HepG2 (cell line): Measurements from ENCODE around the gene KLF13. TPM values are rescaled to one million over a fixed set of nuclear protein-coding genes. Genes with fewer than 3 reads are reported as not detected.

Experiments
- ATAC-seq: fragments of 200-7000 bp; cut with Tn5 transposase; 3 replicates; pipeline ENCODE4 v1.9.1; 2020; ENCODE audit warnings: mild to moderate bottlenecking, moderate library complexity
- BruUV-seq: library from RNA; stranded (reverse); fragments of 400-500 nt; replicated peaks from 2 replicates; lab custom pipeline; 2021; lab: Mats Ljungman, UMichigan
- CTCF ChIA-PET: fragments of 300-600 bp; formaldehyde crosslinking; extraction: SDS; loops from one replicate; lab custom pipeline; 2021; ENCODE audit warnings: low total read pairs, inconsistent platforms, low intra/inter-chr PET ratio; lab: Yijun Ruan, JAX
- POLR2A ChIA-PET: fragments of 350-600 bp; sonication (Branson Sonifier 250); formaldehyde crosslinking; loops from one replicate; lab custom pipeline; 2020; ENCODE audit warnings: antibody characterized with exemption, inconsistent platforms; lab: Yijun Ruan, JAX
- DNase-seq: peaks from one replicate; pipeline ENCODE4 v3.0.0-alpha.2; 2015; ENCODE audit warnings: low spot score
- FAIRE-seq: peaks from 3 replicates; lab custom pipeline; 2011; peaks lifted over from hg19 to GRCh38; lab: Jason Lieb, UNC
- H2AFZ ChIP-seq: one replicate; pipeline ENCODE4 v1.6.1; 2011; ENCODE audit warnings: low read length, inconsistent platforms
- H3K27ac ChIP-seq: fragments of 300-600 bp; 3 replicates; pipeline ENCODE4 v1.8.0; 2011; ENCODE audit warnings: mixed run types, mild to moderate bottlenecking, mixed read lengths, low read length, inconsistent platforms; ENCODE audit not compliant: insufficient read depth; ENCODE audit errors: extremely low read length
- H3K27me3 ChIP-seq, 2 experiments: fragments of 200-600 bp in 1 of 2; 2 replicates in 1 of 2; 3 replicates in 1 of 2; pipeline versions ENCODE4 v1.6.0 to v1.8.0; 2011; ENCODE audit warnings: low read length in 2 of 2, mild to moderate bottlenecking in 2 of 2, moderate library complexity in 2 of 2, inconsistent platforms in 1 of 2; ENCODE audit not compliant: insufficient read depth in 2 of 2, control insufficient read depth in 1 of 2
- H3K36me3 ChIP-seq, 2 experiments: fragments of 200-600 bp in 1 of 2; replicated peaks in 1 of 2; 2 replicates in 1 of 2; 3 replicates in 1 of 2; pipeline versions ENCODE4 v1.5.1 to v1.8.0; 2011; ENCODE audit warnings: low read length in 2 of 2, inconsistent platforms in 1 of 2; ENCODE audit not compliant: insufficient read depth in 2 of 2, control insufficient read depth in 1 of 2
- H3K4me1 ChIP-seq: 2 replicates; pipeline ENCODE4 v1.5.1; 2012; ENCODE audit warnings: low read length, inconsistent platforms; ENCODE audit not compliant: insufficient read depth
- H3K4me2 ChIP-seq: 2 replicates; pipeline ENCODE4 v1.6.0; 2011; ENCODE audit warnings: low read depth, low read length, inconsistent platforms
- H3K4me3 ChIP-seq, 3 experiments: fragments of 200-600 bp in 1 of 3; sonication (generic), shearing (Covaris generic) in 1 of 3; replicated peaks in 1 of 3; 2 replicates each; pipeline ENCODE4 v1.5.1; 2011 to 2016; ENCODE audit warnings: low read length in 3 of 3, inconsistent platforms in 2 of 3, low read depth in 2 of 3, mild to moderate bottlenecking in 2 of 3, control low read depth in 1 of 3, mixed read lengths in 1 of 3; ENCODE audit not compliant: insufficient read depth in 1 of 3
- H3K79me2 ChIP-seq: one replicate; pipeline ENCODE4 v1.6.1; 2011; ENCODE audit warnings: low read length, inconsistent platforms; ENCODE audit not compliant: insufficient read depth
- H3K9ac ChIP-seq: 2 replicates; pipeline ENCODE4 v1.6.0; 2011; ENCODE audit warnings: mild to moderate bottlenecking, low read depth, low read length, inconsistent platforms; ENCODE audit not compliant: insufficient read depth
- H3K9me3 ChIP-seq: 2 replicates; pipeline ENCODE4 v1.5.1; 2012; ENCODE audit warnings: mild to moderate bottlenecking, low read length
- H4K20me1 ChIP-seq: 2 replicates; pipeline ENCODE4 v1.6.0; 2011; ENCODE audit warnings: inconsistent platforms, mild to moderate bottlenecking, low read length, moderate library complexity; ENCODE audit not compliant: insufficient read depth
- AGO2 ChIP-seq: fragments of 200-400 bp; formaldehyde crosslinking; optimal IDR thresholded peaks from 2 replicates; pipeline ENCODE3; 2017; ENCODE audit warnings: mild to moderate bottlenecking, low read depth, low read length, moderate library complexity
- POLR2A ChIP-seq, 2 experiments: IDR thresholded peaks; 2 replicates each; pipeline ENCODE4 v1.6.1; 2011; ENCODE audit warnings: low read depth in 2 of 2, low read length in 2 of 2, mild to moderate bottlenecking in 1 of 2, moderate library complexity in 1 of 2; ENCODE audit not compliant: insufficient read depth in 1 of 2
- RNF2 ChIP-seq: fragments of 450-650 bp; conservative IDR thresholded peaks from 2 replicates; pipeline ENCODE4 v1.6.1; 2016; ENCODE audit warnings: low read depth
- SOX13 ChIP-seq, 3 experiments: fragments of 450-650 bp in 1 of 3; sonication (generic) in 1 of 3; formaldehyde crosslinking in 1 of 3; IDR thresholded peaks in 2 of 3; conservative IDR thresholded peaks in 1 of 3; 2 replicates each; pipeline versions ENCODE4 v1.5.0 to v1.6.1; 2016 to 2020; ENCODE audit warnings: antibody characterized with exemption in 1 of 3, mild to moderate bottlenecking in 1 of 3, missing compliant biosample characterization in 1 of 3, missing genetic modification reagents in 1 of 3, moderate library complexity in 1 of 3
- ZNF124 ChIP-seq: sonication (generic); formaldehyde crosslinking; IDR thresholded peaks from 2 replicates; pipeline ENCODE4 v1.4.0; 2020; ENCODE audit warnings: missing genetic modification reagents
- ZNF142 ChIP-seq: sonication (generic); formaldehyde crosslinking; IDR thresholded peaks from 2 replicates; pipeline ENCODE4 v1.4.0; 2020; ENCODE audit warnings: missing genetic modification reagents
- ZNF256 ChIP-seq: sonication (generic); formaldehyde crosslinking; conservative IDR thresholded peaks from 2 replicates; pipeline ENCODE4 v1.4.0; 2020; ENCODE audit warnings: missing genetic modification reagents
- ZNF563 ChIP-seq: sonication (generic); formaldehyde crosslinking; IDR thresholded peaks from 2 replicates; pipeline ENCODE4 v1.8.0; 2022; ENCODE audit warnings: mild to moderate bottlenecking, moderate library complexity, missing genetic modification reagents
- ZNF777 ChIP-seq: sonication (generic); formaldehyde crosslinking; IDR thresholded peaks from 2 replicates; pipeline ENCODE4 v1.4.0; 2020; ENCODE audit warnings: missing genetic modification reagents
- ZNF816 ChIP-seq: sonication (generic); formaldehyde crosslinking; IDR thresholded peaks from 2 replicates; pipeline ENCODE4 v1.8.0; 2022; ENCODE audit warnings: missing genetic modification reagents, mild to moderate bottlenecking, borderline replicate concordance
- WGBS: methylation state at CpG from one replicate; pipeline ENCODE4 v1.1.6; 2017; ENCODE audit warnings: low lambda C conversion rate; 5-methylcytosine and 5-hydroxymethylcytosine counted together
- in situ Hi-C: cut with HindIII; loops from 2 replicates; pipeline ENCODE4 v1.10.0; 2017; ENCODE audit warnings: low pct_unique_long_range_greater_than_20kb; ENCODE audit not compliant: extremely low pct_ligation_motif_present
- intact Hi-C: fragments of 100-400 bp; cut with micrococcal nuclease; formaldehyde crosslinking; loops from one replicate; pipeline ENCODE4 v1.10.0; 2022; ENCODE audit not compliant: unreplicated experiment
- polyA plus RNA-seq, 8 experiments: library from polyadenylated mRNA; depleted of rRNA in 3 of 8; stranded (reverse) in 7 of 8; unstranded in 1 of 8; fragments of >200 nt; fragmentation: Illumina TruSeq in 4 of 8; extraction: Trizol in 4 of 8; gene quantifications; 2 replicates each; pipeline versions ENCODE4 v1.2.1 to v1.2.3, GENCODE V29; 2011 to 2016; ENCODE audit warnings: low read depth in 4 of 8, missing spikeins in 1 of 8, mixed read lengths in 1 of 8; ENCODE audit not compliant: insufficient read depth in 1 of 8
- total RNA-seq, 5 experiments: library from RNA; depleted of rRNA; stranded (reverse); fragments of >200 nt; fragmentation: Illumina TruSeq; extraction: Trizol; gene quantifications; 2 replicates each; pipeline ENCODE4 v1.2.3, GENCODE V29; 2016; ENCODE audit warnings: low read depth in 1 of 5
- TF ChIP-seq, protein P1 (sequence below): sonication (generic); formaldehyde crosslinking; IDR thresholded peaks from 2 replicates; pipeline ENCODE4 v1.5.0; 2020; ENCODE audit warnings: mild to moderate bottlenecking, missing genetic modification reagents
- TF ChIP-seq, protein P2 (sequence below): sonication (generic); formaldehyde crosslinking; IDR thresholded peaks from 2 replicates; pipeline ENCODE4 v1.4.0; 2020; ENCODE audit warnings: missing genetic modification reagents

KLF13 gene
- total and polyA plus RNA-seq, 2 of the 13 experiments (the other 11 are each of a cell fraction or from before 2014, with no cell fraction given), result 16.8 to 25.1 TPM

DNA sequence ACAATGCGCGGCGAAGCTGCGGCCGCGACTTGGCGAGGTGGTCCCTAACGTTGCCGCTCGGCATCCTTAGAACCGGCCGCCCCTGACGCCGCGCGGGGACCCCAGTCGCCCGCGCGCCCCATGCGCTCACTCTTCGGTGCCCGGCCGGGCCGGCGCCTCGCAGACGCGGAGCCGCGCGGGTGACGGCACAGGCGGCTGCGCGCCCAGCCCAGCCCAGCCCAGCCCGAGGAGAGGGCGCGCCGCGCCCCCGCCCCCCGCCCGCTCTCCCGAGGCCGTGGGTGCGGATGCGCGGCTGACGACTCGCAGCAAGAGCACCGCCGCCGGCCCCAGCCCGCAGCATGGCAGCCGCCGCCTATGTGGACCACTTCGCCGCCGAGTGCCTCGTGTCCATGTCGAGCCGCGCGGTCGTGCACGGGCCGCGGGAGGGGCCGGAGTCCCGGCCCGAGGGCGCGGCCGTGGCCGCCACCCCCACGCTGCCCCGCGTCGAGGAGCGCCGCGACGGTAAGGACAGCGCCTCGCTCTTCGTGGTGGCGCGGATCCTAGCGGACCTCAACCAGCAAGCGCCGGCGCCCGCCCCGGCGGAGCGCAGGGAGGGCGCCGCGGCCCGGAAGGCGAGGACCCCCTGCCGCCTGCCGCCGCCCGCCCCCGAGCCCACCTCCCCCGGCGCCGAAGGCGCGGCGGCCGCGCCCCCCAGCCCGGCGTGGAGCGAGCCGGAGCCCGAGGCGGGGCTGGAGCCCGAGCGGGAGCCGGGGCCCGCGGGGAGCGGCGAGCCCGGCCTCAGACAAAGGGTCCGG, 437 bp downstream of the KLF13 start:
- no peaks in the 10 kb centered on the region; a peak in 1 of 5 replicates for H3K27me3 ChIP-seq
- H3K79me2 ChIP-seq, result peaks cover 38% of the 10 kb centered on the region
- no TSS peak for BruUV-seq
- 2% methylated on average over 18 of the region's 130 CpGs for WGBS
- H3K4me1 ChIP-seq, result peaks cover 52% of the 10 kb centered on the region
- H3K4me3 ChIP-seq, result peak overlapping the region; percentile 70 to 89 (median 80); a peak in 5 of 6 replicates
- in situ Hi-C loops, result no loop called here
- H2AFZ ChIP-seq, result no peak overlapping the region
- intact Hi-C loops, result loop anchor here (1.0 to 10.0 kb wide), 3 partner anchors 31 to 108 kb away; no protein-coding TSS in a partner anchor
- ChIA-PET CTCF (no interaction called here), POLR2A (interaction anchor here (0.7 to 4.6 kb wide), 7 partner anchors 29 to 313 kb away, joined by 3 to 26 read pairs (median 5); no protein-coding TSS in a partner anchor)
- FAIRE-seq, result no peak
- peak overlapping the region; percentile 79 for H3K9ac ChIP-seq
- H3K9me3 ChIP-seq, result no peaks in the 10 kb centered on the region
- peak overlapping the region; percentile 80 for H3K27ac ChIP-seq
- H3K4me2 ChIP-seq, result peak overlapping the region; percentile 84
- no peak for DNase-seq
- H4K20me1 ChIP-seq, result peaks cover 21% of the 10 kb centered on the region
- ATAC-seq, result peak; percentile 26
- no peaks in the 10 kb centered on the region for H3K36me3 ChIP-seq
- TF ChIP-seq ZNF142, result 0 out of 2 replicates have a peak, but pooled peaks have one; percentile 11
- 0 out of 2 replicates have a peak, but pooled peaks have one; percentile 19 for TF ChIP-seq ZNF563 (CRISPR knock-in tag)
- TF ChIP-seq ZNF816, result no peak
- TF ChIP-seq RNF2, result 0 out of 2 replicates have a peak, but pooled peaks have one; percentile 16
- peak; percentile 90 for TF ChIP-seq ZNF777 (CRISPR knock-in tag)
- TF ChIP-seq POLR2A (IDR thresholded peaks at IDR 0.05; ENCODE audit: insufficient read depth in 1 of 2, low read depth in 2 of 2, low read length in 2 of 2), result 0 out of 4 replicates have a peak, but pooled peaks of 1 of the 2 experiments have one; percentile 25
- TF ChIP-seq ZNF256, result no peak
- TF ChIP-seq SOX13 (IDR thresholded peaks at IDR 0.05), result no peak
- TF ChIP-seq SOX13 (CRISPR knock-in tag; conservative IDR thresholded peaks at IDR 0.05 in 1 of 2, IDR thresholded peaks at IDR 0.05 in 1 of 2), result 0 out of 4 replicates have a peak, but pooled peaks of 1 of the 2 experiments have one; percentile 2
- TF ChIP-seq AGO2, result peak; percentile 59
- TF ChIP-seq ZNF124 (CRISPR knock-in tag), result no peak
- TF ChIP-seq, protein P1, sequence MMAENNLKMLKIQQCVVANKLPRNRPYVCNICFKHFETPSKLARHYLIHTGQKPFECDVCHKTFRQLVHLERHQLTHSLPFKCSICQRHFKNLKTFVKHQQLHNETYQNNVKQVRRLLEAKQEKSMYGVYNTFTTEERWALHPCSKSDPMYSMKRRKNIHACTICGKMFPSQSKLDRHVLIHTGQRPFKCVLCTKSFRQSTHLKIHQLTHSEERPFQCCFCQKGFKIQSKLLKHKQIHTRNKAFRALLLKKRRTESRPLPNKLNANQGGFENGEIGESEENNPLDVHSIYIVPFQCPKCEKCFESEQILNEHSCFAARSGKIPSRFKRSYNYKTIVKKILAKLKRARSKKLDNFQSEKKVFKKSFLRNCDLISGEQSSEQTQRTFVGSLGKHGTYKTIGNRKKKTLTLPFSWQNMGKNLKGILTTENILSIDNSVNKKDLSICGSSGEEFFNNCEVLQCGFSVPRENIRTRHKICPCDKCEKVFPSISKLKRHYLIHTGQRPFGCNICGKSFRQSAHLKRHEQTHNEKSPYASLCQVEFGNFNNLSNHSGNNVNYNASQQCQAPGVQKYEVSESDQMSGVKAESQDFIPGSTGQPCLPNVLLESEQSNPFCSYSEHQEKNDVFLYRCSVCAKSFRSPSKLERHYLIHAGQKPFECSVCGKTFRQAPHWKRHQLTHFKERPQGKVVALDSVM (CRISPR knock-in tag), result no peak
- TF ChIP-seq, protein P2, sequence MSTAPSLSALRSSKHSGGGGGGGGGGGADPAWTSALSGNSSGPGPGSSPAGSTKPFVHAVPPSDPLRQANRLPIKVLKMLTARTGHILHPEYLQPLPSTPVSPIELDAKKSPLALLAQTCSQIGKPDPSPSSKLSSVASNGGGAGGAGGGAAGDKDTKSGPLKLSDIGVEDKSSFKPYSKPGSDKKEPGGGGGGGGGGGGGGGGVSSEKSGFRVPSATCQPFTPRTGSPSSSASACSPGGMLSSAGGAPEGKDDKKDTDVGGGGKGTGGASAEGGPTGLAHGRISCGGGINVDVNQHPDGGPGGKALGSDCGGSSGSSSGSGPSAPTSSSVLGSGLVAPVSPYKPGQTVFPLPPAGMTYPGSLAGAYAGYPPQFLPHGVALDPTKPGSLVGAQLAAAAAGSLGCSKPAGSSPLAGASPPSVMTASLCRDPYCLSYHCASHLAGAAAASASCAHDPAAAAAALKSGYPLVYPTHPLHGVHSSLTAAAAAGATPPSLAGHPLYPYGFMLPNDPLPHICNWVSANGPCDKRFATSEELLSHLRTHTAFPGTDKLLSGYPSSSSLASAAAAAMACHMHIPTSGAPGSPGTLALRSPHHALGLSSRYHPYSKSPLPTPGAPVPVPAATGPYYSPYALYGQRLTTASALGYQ, result 0 out of 2 replicates have a peak, but pooled peaks have one; percentile 4
